HG02938 (cell line): ENCODE measurements around the gene TIMP3.

Experiments
- ATAC-seq: cut with Tn5 transposase; IDR thresholded peaks from one replicate; pipeline ENCODE4 v1.9.1; 2021; ENCODE audit warnings: mild to moderate bottlenecking, moderate library complexity; ENCODE audit not compliant: unreplicated experiment

TIMP3 gene

GRCh38 chr22:32785321-32786026, 16.0 kb upstream of the TIMP3 start:
- no peak for ATAC-seq

GRCh38 chr22:32786027-32786418, 15.5 kb upstream of the TIMP3 start:
- ATAC-seq: no peak

GRCh38 chr22:32788904-32789624, 12.4 kb upstream of the TIMP3 start:
- ATAC-seq: no peak

GRCh38 chr22:32789797-32790620, 11.5 kb upstream of the TIMP3 start:
- ATAC-seq: no peak

- ATAC-seq: no peak
Measured at GRCh38 chr22:32791056-32791455, 10.4 kb upstream of the TIMP3 start.

GRCh38 chr22:32791485-32791884, 10.0 kb upstream of the TIMP3 start:
- ATAC-seq: no peak

- ATAC-seq: no peak
Measured at GRCh38 chr22:32793589-32793988, 7.9 kb upstream of the TIMP3 start.

GRCh38 chr22:32794449-32795213, 6.9 kb upstream of the TIMP3 start:
- no peak for ATAC-seq

- ATAC-seq: no peak
Measured at GRCh38 chr22:32795214-32795596, 6.3 kb upstream of the TIMP3 start.

- ATAC-seq: no peak
Measured at GRCh38 chr22:32796865-32797573, 4.5 kb upstream of the TIMP3 start.

GRCh38 chr22:32799496-32799895, 2.0 kb upstream of the TIMP3 start:
- ATAC-seq: no peak

GRCh38 chr22:32800158-32800882, 1.2 kb upstream of the TIMP3 start:
- ATAC-seq: no peak

- ATAC-seq: no peak
Measured at GRCh38 chr22:32800994-32801536, 440 bp upstream of the TIMP3 start.

- no peak for ATAC-seq
Measured at GRCh38 chr22:32802237-32802765, 796 bp downstream of the TIMP3 start.

GRCh38 chr22:32803020-32803737, 1.7 kb downstream of the TIMP3 start:
- ATAC-seq: no peak

GRCh38 chr22:32803738-32804435, 2.4 kb downstream of the TIMP3 start:
- no peak for ATAC-seq

- no peak for ATAC-seq
Measured at GRCh38 chr22:32804531-32805360, 3.2 kb downstream of the TIMP3 start.
